Suprapubic skin (tissue), 4 donors: ENCODE results near the gene LRRC1.

Source experiments
- CTCF ChIP-seq, 2 donors: fragments of 200-600 bp in 1 of 2; fragments of 450-650 bp in 1 of 2; sonication (generic) in 1 of 2; IDR thresholded peaks; one replicate each; pipeline ENCODE4 v1.5.1; 2016 to 2019; ENCODE audit warnings: antibody characterized with exemption in 2 of 2, mild to moderate bottlenecking in 1 of 2, moderate library complexity in 1 of 2
- EP300 ChIP-seq: sonication (generic); formaldehyde crosslinking; IDR thresholded peaks from one replicate; pipeline ENCODE4 v1.6.1; 2017; ENCODE audit warnings: antibody characterized with exemption
- POLR2A ChIP-seq, 2 donors: fragments of 450-650 bp; IDR thresholded peaks; one replicate each; pipeline ENCODE4 v1.6.1; 2017; ENCODE audit warnings: antibody characterized with exemption in 2 of 2, mild to moderate bottlenecking in 2 of 2, moderate library complexity in 2 of 2
- POLR2AphosphoS5 ChIP-seq, 3 donors: sonication (generic); formaldehyde crosslinking; IDR thresholded peaks; one replicate each; pipeline ENCODE4 v1.6.1; 2017; ENCODE audit warnings: antibody characterized with exemption in 3 of 3

GRCh38 chr6:53947780-53948179 is 153.0 kb downstream of the LRRC1 start:
- TF ChIP-seq CTCF (IDR thresholded peaks at IDR 0.05) = no peak
- TF ChIP-seq POLR2A (IDR thresholded peaks at IDR 0.05) = no peak
- no peak for TF ChIP-seq POLR2AphosphoS5 (IDR thresholded peaks at IDR 0.05)
- TF ChIP-seq EP300 = no peak
